GM18907 (cell line): ENCODE data around the gene TMEM170B.

Source experiments
- ATAC-seq: cut with Tn5 transposase; IDR thresholded peaks from one replicate; pipeline ENCODE4 v1.9.1; 2021; ENCODE audit warnings: mild to moderate bottlenecking, moderate library complexity; ENCODE audit not compliant: unreplicated experiment

Gene TMEM170B

DNA sequence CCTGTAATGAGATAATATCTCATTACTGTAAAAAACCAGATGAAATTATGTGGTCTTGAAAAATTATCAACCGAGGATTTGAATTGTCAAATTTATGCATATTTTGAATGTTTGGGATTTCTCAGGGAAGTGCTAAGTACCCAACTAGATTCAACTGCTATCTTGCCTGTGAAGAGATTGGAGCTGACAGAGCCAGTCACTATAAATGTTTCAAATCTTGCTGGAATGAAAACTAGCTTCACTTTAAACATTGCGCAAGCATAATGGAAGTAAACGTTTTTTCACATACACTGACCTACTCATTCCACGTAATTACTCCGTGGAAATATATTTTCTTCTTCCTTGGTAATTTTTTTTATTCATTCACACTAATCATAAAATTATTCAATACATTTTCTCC, 46.7 kb downstream of the TMEM170B start:
- ATAC-seq = no peak

GRCh38 chr6:11585426-11586016, 48.0 kb downstream of the TMEM170B start:
- ATAC-seq = no peak

DNA sequence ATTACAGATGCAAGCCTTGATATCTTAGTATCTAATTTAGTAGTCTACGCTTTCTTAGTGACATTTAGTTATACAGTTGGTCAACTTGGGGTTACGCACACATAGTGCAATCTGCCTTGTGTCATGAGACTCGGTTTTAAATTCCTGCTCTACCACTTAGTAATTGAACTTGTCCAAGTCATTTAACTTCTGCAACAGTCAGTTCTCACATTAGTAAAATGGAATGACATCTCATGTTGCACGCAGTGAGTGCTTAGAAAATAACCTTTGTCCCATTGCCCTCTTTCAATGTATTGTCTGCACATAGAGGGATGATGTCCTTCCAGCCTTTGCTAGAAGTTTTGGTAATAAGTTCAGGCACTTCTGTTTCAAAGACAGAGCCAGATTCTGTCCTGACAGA, 48.6 kb downstream of the TMEM170B start:
- ATAC-seq = no peak

- no peak for ATAC-seq
Measured at GRCh38 chr6:11586536-11586935, 49.0 kb downstream of the TMEM170B start.

GRCh38 chr6:11589261-11589660, 51.7 kb downstream of the TMEM170B start:
- ATAC-seq = no peak

- no peak for ATAC-seq
Measured at GRCh38 chr6:11592294-11592906, 54.9 kb downstream of the TMEM170B start.

- ATAC-seq = no peak
Measured at GRCh38 chr6:11593096-11593495, 55.5 kb downstream of the TMEM170B start.

- no peak for ATAC-seq
Measured at GRCh38 chr6:11595903-11596302, 58.4 kb downstream of the TMEM170B start.

DNA sequence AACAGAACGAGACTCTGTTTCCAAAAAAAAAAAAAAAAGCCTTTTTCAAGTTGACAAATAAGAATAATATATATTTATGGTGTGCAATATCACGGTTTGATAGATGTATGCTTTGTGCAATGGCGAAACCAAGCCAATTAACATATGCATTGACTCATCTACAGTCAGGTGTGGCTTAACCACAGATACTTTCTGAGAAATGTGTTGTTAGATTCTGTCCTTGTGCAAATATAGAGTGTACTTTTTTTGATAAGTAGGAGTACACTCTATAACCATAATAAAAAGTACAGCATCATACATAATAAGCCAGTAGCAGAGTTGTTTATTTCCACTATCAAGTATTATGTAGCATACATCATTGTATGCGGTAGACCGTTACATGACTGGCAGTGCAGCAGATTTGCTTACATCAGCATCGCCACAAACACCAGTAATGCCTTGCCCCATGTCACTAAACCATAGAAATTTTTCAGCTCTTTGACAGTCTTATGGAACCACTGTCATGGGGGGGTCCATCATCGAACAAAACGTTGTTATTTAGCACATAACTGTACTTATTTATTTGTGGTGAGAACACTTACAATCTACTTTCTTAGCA, 59.2 kb downstream of the TMEM170B start:
- ATAC-seq = no peak

DNA sequence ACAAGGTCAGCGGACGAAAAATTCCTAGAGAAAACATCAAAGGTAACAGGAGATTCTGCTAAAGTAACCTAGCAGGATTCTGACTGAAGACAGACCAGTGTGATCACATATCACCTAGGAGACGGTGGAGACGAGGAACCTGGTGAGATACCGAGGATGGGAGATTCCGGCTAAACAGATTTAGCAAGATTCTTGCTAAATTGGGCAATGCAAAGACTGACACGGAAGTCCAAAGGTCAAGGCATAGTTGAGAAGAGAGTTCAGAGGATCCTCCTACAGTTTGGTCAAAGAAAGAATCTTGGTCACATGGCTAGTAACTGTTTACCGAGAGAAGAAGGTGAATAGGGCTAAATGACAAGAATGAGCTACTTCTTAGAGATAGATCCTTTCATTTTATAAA, 61.1 kb downstream of the TMEM170B start:
- no peak for ATAC-seq

- ATAC-seq = no peak
Measured at GRCh38 chr6:11600251-11600650, 62.7 kb downstream of the TMEM170B start.

DNA sequence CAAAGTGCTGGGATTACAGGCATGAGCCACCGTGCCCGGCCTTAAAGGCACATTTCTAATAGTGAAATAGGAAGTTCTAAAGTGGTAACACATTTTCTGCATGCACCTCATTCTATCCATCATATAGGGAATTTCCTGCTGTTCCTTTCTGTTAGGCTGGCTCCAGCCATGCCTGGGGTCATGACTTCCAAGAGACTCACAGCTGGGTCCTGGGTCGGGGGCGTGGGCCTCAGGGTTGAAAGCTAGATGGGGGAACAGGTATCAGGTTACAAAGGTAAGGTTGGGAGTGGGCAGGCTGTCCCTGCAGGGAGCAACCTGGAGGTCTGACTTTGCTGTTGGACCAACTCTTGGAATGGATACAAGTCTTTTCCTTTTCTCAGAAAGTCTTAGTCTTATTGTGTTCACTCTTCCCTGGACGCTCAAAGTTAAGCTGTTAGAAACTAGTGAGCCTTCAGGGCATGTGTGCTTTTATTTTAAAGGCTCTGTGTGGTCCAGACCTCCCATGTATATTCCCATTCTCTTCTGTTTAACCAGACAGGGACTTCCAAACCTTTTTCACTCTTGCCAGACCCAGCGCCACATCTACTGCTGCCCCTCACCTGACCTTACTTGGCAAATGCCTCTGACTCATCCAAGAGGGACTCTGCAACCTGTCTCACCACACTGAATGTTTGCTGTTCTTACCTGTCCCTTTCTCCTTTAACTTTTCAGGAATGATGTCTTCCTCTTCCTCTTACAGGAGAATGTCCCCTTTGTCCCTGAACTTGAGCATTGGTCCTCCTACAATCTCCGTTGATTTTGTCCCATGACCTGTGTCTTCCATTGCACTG, 64.4 kb downstream of the TMEM170B start:
- no peak for ATAC-seq

DNA sequence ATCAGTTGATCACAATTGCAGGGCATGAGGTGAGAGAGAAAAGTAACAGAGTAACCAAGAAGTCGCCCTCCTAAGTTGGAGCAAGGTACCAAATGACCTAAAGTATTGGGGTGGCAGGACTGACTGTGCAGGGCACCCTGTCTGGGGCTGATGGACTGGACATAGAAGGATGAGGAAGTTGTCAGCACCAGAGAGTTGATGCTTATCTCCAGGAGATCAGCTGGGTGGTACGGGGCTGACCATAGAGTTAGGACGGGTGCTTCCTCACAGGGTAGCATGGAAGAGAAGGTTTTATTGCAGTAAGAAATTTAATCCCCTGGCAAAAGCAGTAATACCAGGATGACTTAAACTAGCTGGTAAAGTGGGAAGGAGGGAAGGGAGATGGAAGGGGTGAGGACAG, 66.7 kb downstream of the TMEM170B start:
- no peak for ATAC-seq

DNA sequence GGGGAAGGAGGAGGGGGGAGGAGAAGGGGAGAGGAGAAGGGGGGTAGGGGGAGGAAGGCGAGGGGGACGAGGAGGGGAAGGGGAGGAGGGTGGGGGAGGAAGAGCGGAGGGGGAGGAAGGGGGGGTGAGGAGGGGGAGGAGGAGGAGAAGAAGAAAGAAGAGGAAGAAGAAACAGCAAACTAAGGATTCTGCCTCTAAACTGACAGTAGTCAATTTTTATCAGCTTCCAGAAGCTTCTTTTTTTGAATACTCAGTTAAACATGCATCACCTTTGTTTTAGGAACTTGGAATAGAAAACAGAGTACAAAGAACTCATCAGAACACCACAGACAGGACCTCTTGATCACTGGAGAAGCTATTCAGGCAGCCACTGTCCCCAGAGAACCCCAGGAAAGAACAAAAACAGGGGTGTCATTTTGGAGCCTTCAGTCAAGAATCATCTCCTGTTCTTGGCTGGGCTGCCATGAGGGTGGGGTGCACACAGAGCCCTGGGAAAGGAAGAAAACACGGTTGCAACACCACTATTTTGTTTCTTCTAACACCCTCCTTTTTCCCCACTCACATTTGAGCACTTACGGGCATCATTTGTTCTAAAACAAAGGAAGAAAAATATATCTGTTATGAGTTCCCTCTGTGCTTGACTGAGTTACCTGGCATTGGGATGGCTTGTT, 67.4 kb downstream of the TMEM170B start:
- no peak for ATAC-seq

DNA sequence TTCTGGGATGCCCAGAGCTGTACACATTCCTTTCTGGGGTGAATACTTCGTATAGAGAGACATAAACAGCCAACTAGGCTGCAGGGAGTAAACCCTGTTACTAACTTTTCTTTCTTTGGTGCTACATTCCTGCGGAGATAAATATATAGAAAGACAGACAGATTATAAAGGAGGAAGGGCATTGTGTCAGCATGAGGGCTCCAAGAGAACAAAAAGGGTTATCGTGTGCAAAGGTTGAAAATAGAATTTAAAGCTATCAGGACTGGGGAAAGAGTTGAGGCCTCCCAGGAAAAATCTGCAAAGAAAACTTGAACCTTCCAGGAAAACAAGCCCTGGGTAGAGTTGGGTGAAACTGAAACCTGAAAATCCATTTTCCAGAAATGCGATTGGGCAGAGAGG, 68.0 kb downstream of the TMEM170B start:
- ATAC-seq = no peak

GRCh38 chr6:11606332-11606731, 68.8 kb downstream of the TMEM170B start:
- ATAC-seq = no peak

- no peak for ATAC-seq
Measured at GRCh38 chr6:11607383-11607782, 69.8 kb downstream of the TMEM170B start.

- no peak for ATAC-seq
Measured at GRCh38 chr6:11608600-11609323, 71.2 kb downstream of the TMEM170B start.

GRCh38 chr6:11609324-11610071, 71.9 kb downstream of the TMEM170B start:
- no peak for ATAC-seq

DNA sequence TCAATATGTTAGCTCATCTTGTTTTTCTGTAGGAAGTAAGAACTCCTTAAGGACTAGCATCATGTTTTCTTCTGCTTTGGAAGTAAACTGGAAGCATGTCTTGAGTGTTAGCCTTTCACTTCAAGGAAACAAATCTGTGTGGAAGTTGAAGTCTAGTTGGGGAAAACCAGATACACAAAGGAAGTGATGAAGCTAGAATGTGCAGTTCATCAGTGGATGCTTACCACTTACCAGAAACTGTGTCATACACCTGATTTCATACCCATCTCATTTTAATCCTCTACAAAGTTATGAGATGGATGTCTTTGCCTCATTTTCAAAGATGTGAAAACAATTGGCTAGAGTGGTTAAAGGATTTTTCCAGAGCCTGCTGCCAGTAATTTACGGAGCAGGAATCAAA, 75.8 kb downstream of the TMEM170B start:
- ATAC-seq = no peak
